NCI-H2081 treated with DMSO at 0.1 percent for 48 hours (cell line): ENCODE results near the gene IL19.
"Not testable (repeated sequence)": the region's sequence is repeated elsewhere in the genome, so short reads cannot be mapped to it uniquely, and the experiment has no call there.

Experiments
- DNase-seq: peaks from one replicate; lab custom pipeline; 2025; lab: John Stamatoyannopoulos, UW

Gene IL19

GRCh38 chr1:206741142-206741701 lies 29.4 kb upstream of the IL19 start:
- no peak for DNase-seq

GRCh38 chr1:206742719-206743383 lies 27.7 kb upstream of the IL19 start:
- no peak for DNase-seq

GRCh38 chr1:206744683-206745082 lies 25.9 kb upstream of the IL19 start:
- DNase-seq: no peak

- no peak for DNase-seq
Observed at GRCh38 chr1:206745301-206745700, 25.3 kb upstream of the IL19 start.

GRCh38 chr1:206748348-206749030 lies 22.1 kb upstream of the IL19 start:
- DNase-seq: no peak

GRCh38 chr1:206751891-206752290 lies 18.7 kb upstream of the IL19 start:
- no peak for DNase-seq

- no peak for DNase-seq
Observed at GRCh38 chr1:206752481-206752880, 18.1 kb upstream of the IL19 start.

- DNase-seq: no peak
Observed at GRCh38 chr1:206753141-206753540, 17.4 kb upstream of the IL19 start.

GRCh38 chr1:206754011-206754410 lies 16.6 kb upstream of the IL19 start:
- DNase-seq: no peak

- no peak for DNase-seq
Observed at GRCh38 chr1:206757524-206758266, 12.9 kb upstream of the IL19 start.

GRCh38 chr1:206760590-206760989 lies 10.0 kb upstream of the IL19 start:
- no peak for DNase-seq

- no peak for DNase-seq
Observed at GRCh38 chr1:206761159-206761768, 9.3 kb upstream of the IL19 start.

- DNase-seq: not testable (repeated sequence)
Observed at GRCh38 chr1:206762741-206763364, 7.7 kb upstream of the IL19 start.

- not testable (repeated sequence) for DNase-seq
Observed at GRCh38 chr1:206765771-206766170, 4.8 kb upstream of the IL19 start.

- no peak for DNase-seq
Observed at GRCh38 chr1:206766251-206766856, 4.2 kb upstream of the IL19 start.

GRCh38 chr1:206768472-206769303 lies 1.9 kb upstream of the IL19 start:
- no peak for DNase-seq

GRCh38 chr1:206769304-206769731 lies 1.3 kb upstream of the IL19 start:
- no peak for DNase-seq

- DNase-seq: no peak
Observed at GRCh38 chr1:206771338-206771692, 742 bp downstream of the IL19 start.

GRCh38 chr1:206772243-206772937 lies 1.8 kb downstream of the IL19 start, which contains the start of gene IL10:
TSS of gene IL10 (minus strand) at chr1:206772494. CDS start at chr1:206772435, 59 bp downstream.
- no peak for DNase-seq

- DNase-seq: no peak
Observed at GRCh38 chr1:206774093-206774492, 3.5 kb downstream of the IL19 start.
